ENCODE measurements around the gene GNAL. TPM values are rescaled to one million over a fixed set of nuclear protein-coding genes. Genes with fewer than 3 reads are reported as not detected.

The GNAL gene
- total and polyA plus RNA-seq, 2 of the 4 experiments (the other 2 are of a cell fraction), result 0.15 to 0.36 TPM

GRCh38 chr18:11719050-11719449 lies 30.0 kb downstream of the GNAL start:
- Histone ChIP-seq H3K56ac (ENCODE audit: extremely low read depth, insufficient read depth, low read length) (no peak overlapping the region), H3K14ac (replicated peaks; ENCODE audit: low read depth, low read length) (no peak overlapping the region), H3K4me2 (ENCODE audit: low read depth, low read length) (no peak overlapping the region), H2BK5ac (ENCODE audit: low read depth, low read length, poor library complexity, severe bottlenecking) (no peak overlapping the region), H4K5ac (ENCODE audit: low read depth, low read length) (no peak overlapping the region), H3K27me3 (ENCODE audit: control insufficient read depth, insufficient read depth, low read length) (peaks cover 10% of the 10 kb centered on the region), H4K8ac (ENCODE audit: low read depth in 2 of 2, low read length in 2 of 2) (no peak overlapping the region), H3K9me3 (ENCODE audit: control insufficient read depth, insufficient read depth, low read length) (no peaks in the 10 kb centered on the region), H3K4ac (ENCODE audit: low read depth, low read length) (no peak overlapping the region), H2AFZ (replicated peaks; ENCODE audit: low read length, poor library complexity) (no peak overlapping the region), H2BK15ac (ENCODE audit: low read depth, low read length) (no peak overlapping the region), H3K4me1 (ENCODE audit: control insufficient read depth, insufficient read depth, low read length) (no peaks in the 10 kb centered on the region), H2AK5ac (ENCODE audit: low read depth, low read length) (no peak overlapping the region), H3K9me1 (ENCODE audit: insufficient read depth, low read length) (no peaks in the 10 kb centered on the region), H4K91ac (ENCODE audit: insufficient read depth, low read depth, low read length) (no peak overlapping the region), H3K36me3 (ENCODE audit: control insufficient read depth, insufficient read depth, low read length) (no peaks in the 10 kb centered on the region), H3K4me3 (ENCODE audit: insufficient read depth, low read depth, low read length) (no peak overlapping the region), H2AK9ac (replicated peaks; ENCODE audit: low read depth, low read length, poor library complexity) (no peak overlapping the region), H3K27ac (ENCODE audit: insufficient read depth, low read length) (no peak overlapping the region), H3K23ac (ENCODE audit: low read depth, low read length) (no peak overlapping the region), H2BK120ac (ENCODE audit: low read depth, low read length) (no peak overlapping the region), H3K9ac (ENCODE audit: low read depth, low read length) (no peak overlapping the region), H3K79me1 (ENCODE audit: low read depth in 1 of 2, low read length in 2 of 2) (no peaks in the 10 kb centered on the region), H2BK20ac (ENCODE audit: low read depth, low read length) (no peak overlapping the region), H4K20me1 (ENCODE audit: insufficient read depth, low read length) (no peaks in the 10 kb centered on the region), H3K18ac (ENCODE audit: low read depth, low read length) (no peak overlapping the region)
- intact Hi-C loops (cut with micrococcal nuclease), result no loop called here
- no TSS peak for BruUV-seq (replicated peaks)
- TF ChIP-seq USF2 (IDR thresholded peaks at IDR 0.05; ENCODE audit: low read depth, low read length) (no peak), BHLHE40 (IDR thresholded peaks at IDR 0.05; ENCODE audit: low read depth, low read length) (no peak), CTCF (conservative IDR thresholded peaks at IDR 0.05; ENCODE audit: low read depth, low read length) (no peak)
- ChIA-PET CTCF (no interaction called here), POLR2A (ENCODE audit: unreplicated experiment) (interaction anchor here (0.6 kb wide), 1 partner anchor 8 kb away, joined by 3 read pairs; no protein-coding TSS in a partner anchor)
- in situ Hi-C loops (cut with MboI; ENCODE audit: low sequenced_read_pairs), result no loop called here
- DNase-seq (no peak), ATAC-seq (ENCODE audit: low read depth) (no peak)
- dilution Hi-C loops (cut with HindIII; ENCODE audit: low sequenced_read_pairs, unreplicated experiment), result no loop called here
- WGBS, 2 experiments (ENCODE audit: extremely low coverage in 2 of 2, insufficient read length in 1 of 2), result no CpG with 5 or more reads among the region's 2 CpGs
